Endothelial cell (in vitro differentiated cells): ENCODE data around the gene FMN1. TPM values are rescaled to one million over a fixed set of nuclear protein-coding genes. Genes with fewer than 3 reads are reported as not detected.

Experiments
- DNase-seq: peaks from one replicate; pipeline ENCODE4 v3.0.0; 2021; ENCODE audit warnings: low spot score
- H3K27ac Mint-ChIP-seq: one replicate; pipeline ENCODE4 v1.8.0; 2021; ENCODE audit warnings: mixed read lengths, inconsistent platforms; ENCODE audit not compliant: unreplicated experiment
- H3K27me3 Mint-ChIP-seq: one replicate; pipeline ENCODE4 v1.8.0; 2021; ENCODE audit warnings: mild to moderate bottlenecking, moderate library complexity, mixed read lengths, inconsistent platforms; ENCODE audit not compliant: unreplicated experiment
- H3K36me3 Mint-ChIP-seq: one replicate; pipeline ENCODE4 v1.8.0; 2021; ENCODE audit warnings: mild to moderate bottlenecking, low read depth, mixed read lengths, inconsistent platforms; ENCODE audit not compliant: unreplicated experiment
- H3K4me1 Mint-ChIP-seq: one replicate; pipeline ENCODE4 v1.8.0; 2021; ENCODE audit warnings: mild to moderate bottlenecking, mixed read lengths, inconsistent platforms; ENCODE audit not compliant: unreplicated experiment
- H3K4me3 Mint-ChIP-seq: one replicate; pipeline ENCODE4 v1.8.0; 2021; ENCODE audit warnings: mild to moderate bottlenecking, mixed read lengths, inconsistent platforms; ENCODE audit not compliant: unreplicated experiment
- H3K9me3 Mint-ChIP-seq: one replicate; pipeline ENCODE4 v1.8.0; 2021; ENCODE audit warnings: mixed read lengths, inconsistent platforms; ENCODE audit not compliant: unreplicated experiment
- total RNA-seq: library from RNA; stranded (reverse); fragmentation: NEBNext Ultra II Directional; extraction: Animal tissue kit (Norgen Biotek cat#: 25700); gene quantifications from one replicate; pipeline ENCODE4 v1.2.1, GENCODE V29; 2021; ENCODE audit not compliant: unreplicated experiment
- TF ChIP-seq, protein P1 (sequence below): fragments of 200-600 bp; sonication (generic); IDR thresholded peaks from one replicate; pipeline ENCODE4 v1.5.0; 2021; ENCODE audit warnings: antibody characterized with exemption; ENCODE audit not compliant: unreplicated experiment

The FMN1 gene
- total RNA-seq, 1 donor from 2014 or later: 1.3 TPM

DNA sequence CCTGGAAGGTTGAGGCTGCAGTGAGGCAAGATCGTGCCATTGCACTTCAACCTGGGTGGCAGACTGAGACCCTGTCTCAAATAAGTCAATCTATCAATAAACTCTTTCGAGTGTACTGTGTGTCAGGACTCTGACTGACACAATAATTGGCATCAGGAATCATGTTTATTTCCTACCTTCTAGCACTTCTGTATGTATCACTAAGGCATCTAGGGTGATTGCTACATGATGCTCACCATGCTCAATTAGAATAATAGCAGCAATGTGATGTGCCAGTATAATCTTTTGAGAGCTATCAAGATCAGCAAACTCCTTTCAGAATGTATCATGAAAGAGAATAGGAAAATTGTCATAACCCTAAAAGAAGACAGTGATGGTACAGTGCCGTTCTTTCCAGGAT is 95.3 kb downstream of the FMN1 start:
- H3K9me3 Mint-ChIP-seq: no peaks in the 10 kb centered on the region
- no peaks in the 10 kb centered on the region for H3K27me3 Mint-ChIP-seq
- no peaks in the 10 kb centered on the region for H3K36me3 Mint-ChIP-seq
- TF ChIP-seq, protein P1, sequence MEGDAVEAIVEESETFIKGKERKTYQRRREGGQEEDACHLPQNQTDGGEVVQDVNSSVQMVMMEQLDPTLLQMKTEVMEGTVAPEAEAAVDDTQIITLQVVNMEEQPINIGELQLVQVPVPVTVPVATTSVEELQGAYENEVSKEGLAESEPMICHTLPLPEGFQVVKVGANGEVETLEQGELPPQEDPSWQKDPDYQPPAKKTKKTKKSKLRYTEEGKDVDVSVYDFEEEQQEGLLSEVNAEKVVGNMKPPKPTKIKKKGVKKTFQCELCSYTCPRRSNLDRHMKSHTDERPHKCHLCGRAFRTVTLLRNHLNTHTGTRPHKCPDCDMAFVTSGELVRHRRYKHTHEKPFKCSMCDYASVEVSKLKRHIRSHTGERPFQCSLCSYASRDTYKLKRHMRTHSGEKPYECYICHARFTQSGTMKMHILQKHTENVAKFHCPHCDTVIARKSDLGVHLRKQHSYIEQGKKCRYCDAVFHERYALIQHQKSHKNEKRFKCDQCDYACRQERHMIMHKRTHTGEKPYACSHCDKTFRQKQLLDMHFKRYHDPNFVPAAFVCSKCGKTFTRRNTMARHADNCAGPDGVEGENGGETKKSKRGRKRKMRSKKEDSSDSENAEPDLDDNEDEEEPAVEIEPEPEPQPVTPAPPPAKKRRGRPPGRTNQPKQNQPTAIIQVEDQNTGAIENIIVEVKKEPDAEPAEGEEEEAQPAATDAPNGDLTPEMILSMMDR: no peak
- no peak overlapping the region for H3K27ac Mint-ChIP-seq
- DNase-seq: no peak
- H3K4me3 Mint-ChIP-seq: no peak overlapping the region
- no peaks in the 10 kb centered on the region for H3K4me1 Mint-ChIP-seq

DNA sequence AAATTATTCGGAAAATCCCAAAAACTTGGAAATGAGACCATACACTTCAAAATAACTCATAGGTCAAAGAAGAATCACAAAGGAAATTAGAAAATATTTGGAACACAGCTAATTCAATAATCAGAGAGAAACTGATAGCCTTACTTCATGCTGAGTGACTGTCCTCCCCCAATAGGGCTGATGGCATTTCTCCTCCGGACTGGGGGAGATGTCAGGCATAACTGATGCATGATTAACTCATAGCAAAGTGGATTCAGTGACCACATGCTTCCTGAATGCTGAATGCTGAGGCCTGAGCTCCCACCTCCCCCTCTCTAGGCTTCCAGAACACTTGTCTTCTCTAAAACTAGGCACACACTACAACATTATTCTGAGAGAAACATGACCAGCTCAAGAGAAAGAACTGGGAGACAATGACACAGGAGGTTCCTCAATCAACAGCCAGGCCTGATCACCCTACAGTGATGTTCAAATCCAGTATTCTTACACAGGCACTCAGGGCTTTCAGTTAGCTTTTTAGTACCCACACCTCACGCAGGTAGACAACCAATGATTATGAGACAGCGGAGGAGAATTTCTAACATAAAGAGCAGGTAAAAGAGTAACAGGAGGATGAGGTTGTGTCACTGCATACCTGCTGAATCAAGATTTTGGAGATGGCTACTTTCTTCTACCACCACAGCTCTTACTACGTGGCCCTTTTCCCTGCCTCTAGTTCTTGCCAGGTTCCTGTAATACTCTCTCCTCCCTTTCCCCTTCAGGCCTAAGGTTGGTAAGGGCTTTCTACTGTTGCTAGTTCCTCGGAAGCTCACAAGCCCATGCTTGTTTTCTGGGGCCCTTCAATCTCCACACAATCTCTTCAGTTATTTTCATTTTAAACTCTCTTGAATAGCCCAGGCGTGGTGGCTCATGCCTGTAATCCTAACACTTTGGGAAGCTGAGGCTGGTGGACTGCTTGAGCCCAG is 96.1 kb downstream of the FMN1 start:
- no peak overlapping the region for H3K27ac Mint-ChIP-seq
- TF ChIP-seq, protein P1: no peak
- no peaks in the 10 kb centered on the region for H3K4me1 Mint-ChIP-seq
- no peaks in the 10 kb centered on the region for H3K9me3 Mint-ChIP-seq
- no peak overlapping the region for H3K4me3 Mint-ChIP-seq
- H3K27me3 Mint-ChIP-seq: no peaks in the 10 kb centered on the region
- DNase-seq: no peak
- no peaks in the 10 kb centered on the region for H3K36me3 Mint-ChIP-seq

DNA sequence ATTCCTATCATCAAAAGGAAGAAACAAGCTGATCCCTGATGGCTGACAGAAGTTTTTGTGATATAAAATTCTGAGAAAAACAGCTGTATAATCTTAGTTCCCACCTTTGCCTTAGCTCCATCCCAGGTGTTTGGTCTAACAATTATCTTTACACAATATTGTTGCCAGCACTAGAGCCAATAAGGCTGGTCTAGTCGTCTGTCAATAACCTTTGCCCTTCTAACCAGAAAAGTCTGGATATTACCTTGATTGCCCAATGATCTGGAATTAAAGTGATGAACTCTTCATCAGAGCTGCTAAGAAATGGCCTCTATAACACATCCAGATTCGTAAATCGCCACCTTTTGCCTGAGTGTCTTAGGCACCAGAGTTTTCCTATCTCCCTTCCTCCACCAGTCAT is 98.4 kb downstream of the FMN1 start:
- no peak for DNase-seq
- no peak overlapping the region for H3K4me3 Mint-ChIP-seq
- H3K27me3 Mint-ChIP-seq: peaks cover 2% of the 10 kb centered on the region
- no peaks in the 10 kb centered on the region for H3K9me3 Mint-ChIP-seq
- TF ChIP-seq, protein P1: no peak
- no peaks in the 10 kb centered on the region for H3K36me3 Mint-ChIP-seq
- H3K4me1 Mint-ChIP-seq: peaks cover 3% of the 10 kb centered on the region
- H3K27ac Mint-ChIP-seq: no peak overlapping the region

DNA sequence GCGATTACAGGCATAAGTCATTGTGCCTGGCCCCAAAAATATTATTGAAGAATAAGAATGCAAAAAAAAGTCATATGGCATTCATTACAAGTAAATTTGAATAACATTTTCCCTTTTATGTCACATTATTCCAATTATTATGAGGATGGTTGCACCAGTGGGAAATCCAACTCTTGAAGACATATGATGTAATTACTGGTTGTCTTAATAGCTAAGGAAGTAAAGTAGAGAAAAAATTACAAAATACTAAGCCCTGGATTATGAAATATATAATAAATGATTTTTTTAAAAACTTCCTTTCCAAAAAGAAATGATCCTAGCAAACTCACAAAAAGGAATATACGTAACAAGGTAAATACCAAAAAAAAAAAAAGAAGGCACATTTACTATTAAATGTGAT is 98.9 kb downstream of the FMN1 start:
- TF ChIP-seq, protein P1: no peak
- no peak for DNase-seq
- Mint-ChIP-seq H3K27ac (no peak overlapping the region), H3K4me1 (peaks cover 3% of the 10 kb centered on the region), H3K4me3 (no peak overlapping the region), H3K9me3 (no peaks in the 10 kb centered on the region), H3K27me3 (peaks cover 2% of the 10 kb centered on the region), H3K36me3 (no peaks in the 10 kb centered on the region)

DNA sequence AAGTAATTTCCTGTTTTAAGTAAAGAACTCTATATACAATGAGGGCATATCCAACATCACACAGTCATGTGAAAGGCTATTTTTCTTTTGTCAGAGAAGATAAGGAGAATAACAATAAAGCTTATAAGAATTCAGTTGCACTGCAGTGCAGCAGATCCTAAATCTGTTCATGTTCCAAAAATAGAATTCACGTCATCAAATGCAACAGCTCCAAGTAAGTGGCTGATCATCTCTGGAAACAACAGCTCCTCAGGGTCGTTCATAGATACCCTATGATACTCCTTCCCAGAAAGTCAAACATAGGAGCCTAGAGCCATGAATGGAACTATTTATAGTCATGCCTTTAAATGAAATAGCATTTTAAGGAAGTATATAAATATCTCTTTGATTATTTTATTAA is 100.2 kb downstream of the FMN1 start:
- TF ChIP-seq, protein P1: no peak
- no peaks in the 10 kb centered on the region for H3K9me3 Mint-ChIP-seq
- no peak overlapping the region for H3K4me3 Mint-ChIP-seq
- H3K4me1 Mint-ChIP-seq: peaks cover 3% of the 10 kb centered on the region
- no peak for DNase-seq
- H3K27ac Mint-ChIP-seq: no peak overlapping the region
- peaks cover 2% of the 10 kb centered on the region for H3K27me3 Mint-ChIP-seq
- H3K36me3 Mint-ChIP-seq: no peaks in the 10 kb centered on the region
